HepG2 (cell line): ENCODE data around the gene SESN2. TPM values are rescaled to one million over a fixed set of nuclear protein-coding genes. Genes with fewer than 3 reads are reported as not detected.

Experiments
- BHLHE40 ChIP-seq: IDR thresholded peaks from 2 replicates; pipeline ENCODE4 v1.6.1; 2011; ENCODE audit warnings: low read length, improper control_type of control experiment
- DMTF1 ChIP-seq: sonication (generic); formaldehyde crosslinking; IDR thresholded peaks from 2 replicates; pipeline ENCODE4 v1.4.0; 2020; ENCODE audit warnings: mild to moderate bottlenecking, missing genetic modification reagents
- E2F1 ChIP-seq: sonication (generic); formaldehyde crosslinking; IDR thresholded peaks from 2 replicates; pipeline ENCODE4 v1.5.0; 2020; ENCODE audit warnings: missing genetic modification reagents
- FOXC1 ChIP-seq: sonication (generic); formaldehyde crosslinking; IDR thresholded peaks from 2 replicates; pipeline ENCODE4 v1.8.0; 2022; ENCODE audit warnings: mild to moderate bottlenecking, missing genetic modification reagents, borderline replicate concordance
- FOXP1 ChIP-seq, 2 experiments: fragments of 450-650 bp in 1 of 2; IDR thresholded peaks; 2 replicates each; pipeline ENCODE4 v1.6.1; 2017 to 2018; ENCODE audit warnings: antibody characterized with exemption in 1 of 2
- HNF1B ChIP-seq: sonication (generic); formaldehyde crosslinking; IDR thresholded peaks from 2 replicates; pipeline ENCODE4 v1.5.1; 2020; ENCODE audit warnings: mild to moderate bottlenecking, moderate library complexity, missing genetic modification reagents
- NFE2L2 ChIP-seq: fragments of 150-350 bp; IDR thresholded peaks from 2 replicates; pipeline ENCODE4 v1.6.1; 2014; ENCODE audit warnings: low read length
- POGK ChIP-seq: sonication (generic); formaldehyde crosslinking; conservative IDR thresholded peaks from 2 replicates; pipeline ENCODE4 v1.8.0; 2022; ENCODE audit warnings: mild to moderate bottlenecking, moderate library complexity, missing genetic modification reagents
- ZHX1 ChIP-seq: sonication (generic); formaldehyde crosslinking; IDR thresholded peaks from 2 replicates; pipeline ENCODE4 v1.8.1; 2022; ENCODE audit warnings: low read depth, mild to moderate bottlenecking, missing genetic modification reagents
- ZMYM2 ChIP-seq: sonication (generic); formaldehyde crosslinking; IDR thresholded peaks from 2 replicates; pipeline ENCODE4 v1.8.0; 2022; ENCODE audit warnings: mild to moderate bottlenecking, missing genetic modification reagents
- ZNF232 ChIP-seq: sonication (generic); formaldehyde crosslinking; IDR thresholded peaks from 2 replicates; pipeline ENCODE4 v1.4.0; 2020; ENCODE audit warnings: missing genetic modification reagents, borderline replicate concordance
- ZNF253 ChIP-seq: sonication (generic); formaldehyde crosslinking; IDR thresholded peaks from 2 replicates; pipeline ENCODE4 v1.8.0; 2022; ENCODE audit warnings: mild to moderate bottlenecking, missing genetic modification reagents, borderline replicate concordance
- ZNF264 ChIP-seq: sonication (generic); formaldehyde crosslinking; IDR thresholded peaks from 2 replicates; pipeline ENCODE4 v1.4.0; 2020; ENCODE audit warnings: missing genetic modification reagents
- ZNF33A ChIP-seq: sonication (generic); formaldehyde crosslinking; IDR thresholded peaks from 2 replicates; pipeline ENCODE4 v1.5.1; 2020; ENCODE audit warnings: missing genetic modification reagents, mild to moderate bottlenecking, moderate library complexity, borderline replicate concordance
- polyA plus RNA-seq, 8 experiments: library from polyadenylated mRNA; depleted of rRNA in 3 of 8; stranded (reverse) in 7 of 8; unstranded in 1 of 8; fragments of >200 nt; fragmentation: Illumina TruSeq in 4 of 8; extraction: Trizol in 4 of 8; gene quantifications; 2 replicates each; pipeline versions ENCODE4 v1.2.1 to v1.2.3, GENCODE V29; 2011 to 2016; ENCODE audit warnings: low read depth in 4 of 8, missing spikeins in 1 of 8, mixed read lengths in 1 of 8; ENCODE audit not compliant: insufficient read depth in 1 of 8
- total RNA-seq, 5 experiments: library from RNA; depleted of rRNA; stranded (reverse); fragments of >200 nt; fragmentation: Illumina TruSeq; extraction: Trizol; gene quantifications; 2 replicates each; pipeline ENCODE4 v1.2.3, GENCODE V29; 2016; ENCODE audit warnings: low read depth in 1 of 5

SESN2 gene
- total and polyA plus RNA-seq, 2 of the 13 experiments (the other 11 are each of a cell fraction or from before 2014, with no cell fraction given): 13.2 to 19.1 TPM

DNA sequence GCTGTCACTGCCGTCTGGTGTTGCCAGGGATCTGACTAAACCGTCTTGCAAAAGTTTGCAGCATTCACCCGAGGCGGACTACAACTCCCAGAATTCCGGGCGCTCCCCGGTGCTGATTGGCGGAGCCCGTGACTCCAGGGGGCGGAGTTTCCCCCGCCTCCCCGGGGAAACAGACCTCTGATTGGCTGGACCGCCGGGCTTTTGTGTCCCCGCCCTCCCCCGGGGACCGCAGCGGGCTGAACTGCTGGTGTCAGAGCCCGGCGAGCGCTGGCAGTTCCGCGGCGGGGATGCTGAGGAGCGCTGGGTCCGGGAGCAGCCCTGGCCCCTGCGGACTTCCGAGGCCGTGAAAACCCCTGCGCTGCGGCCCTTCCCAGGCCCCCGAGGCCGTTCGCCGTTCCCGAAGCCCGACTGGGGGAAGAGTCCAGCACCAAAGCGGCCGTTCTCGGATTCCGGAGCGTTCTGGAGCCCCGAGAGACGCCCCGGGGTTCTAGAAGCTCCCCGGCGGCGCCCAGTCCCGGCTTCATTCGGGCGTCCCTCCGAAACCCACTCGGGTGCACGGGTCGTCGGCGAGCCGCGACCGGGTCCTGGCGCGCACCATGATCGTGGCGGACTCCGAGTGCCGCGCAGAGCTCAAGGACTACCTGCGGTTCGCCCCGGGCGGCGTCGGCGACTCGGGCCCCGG is at the start of gene SESN2 (continued):
- TF ChIP-seq ZHX1 (no peak), DMTF1 (CRISPR knock-in tag) (no peak), POGK (CRISPR knock-in tag) (no peak), FOXP1 (IDR thresholded peaks at IDR 0.05) (no peak), FOXP1 (CRISPR knock-in tag; IDR thresholded peaks at IDR 0.05) (no peak), ZNF253 (no peak), BHLHE40 (no peak), ZNF264 (0 out of 2 replicates have a peak, but pooled peaks have one; percentile 46), FOXC1 (CRISPR knock-in tag) (peak; percentile 84), E2F1 (CRISPR knock-in tag) (peak; percentile 61; the same call in 1 of the 2 replicates), ZNF33A (CRISPR knock-in tag) (0 out of 2 replicates have a peak, but pooled peaks have one; percentile 61), NFE2L2 (no peak), ZNF232 (CRISPR knock-in tag) (no peak), ZMYM2 (CRISPR knock-in tag) (no peak), HNF1B (CRISPR knock-in tag) (no peak)
